HG02870 (cell line): ENCODE data around the gene ITSN2.
A peak's percentile ranks its signal among the peaks of the same experiment; 100 is the strongest.
"Not testable (repeated sequence)": the region's sequence is repeated elsewhere in the genome, so short reads cannot be mapped to it uniquely, and the experiment has no call there.

Source experiments
- ATAC-seq: cut with Tn5 transposase; IDR thresholded peaks from one replicate; pipeline ENCODE4 v1.9.1; 2021; ENCODE audit warnings: mild to moderate bottlenecking, moderate library complexity; ENCODE audit not compliant: unreplicated experiment

ITSN2 gene

GRCh38 chr2:24222946-24223345, 137.4 kb downstream of the ITSN2 start:
- ATAC-seq: no peak

DNA sequence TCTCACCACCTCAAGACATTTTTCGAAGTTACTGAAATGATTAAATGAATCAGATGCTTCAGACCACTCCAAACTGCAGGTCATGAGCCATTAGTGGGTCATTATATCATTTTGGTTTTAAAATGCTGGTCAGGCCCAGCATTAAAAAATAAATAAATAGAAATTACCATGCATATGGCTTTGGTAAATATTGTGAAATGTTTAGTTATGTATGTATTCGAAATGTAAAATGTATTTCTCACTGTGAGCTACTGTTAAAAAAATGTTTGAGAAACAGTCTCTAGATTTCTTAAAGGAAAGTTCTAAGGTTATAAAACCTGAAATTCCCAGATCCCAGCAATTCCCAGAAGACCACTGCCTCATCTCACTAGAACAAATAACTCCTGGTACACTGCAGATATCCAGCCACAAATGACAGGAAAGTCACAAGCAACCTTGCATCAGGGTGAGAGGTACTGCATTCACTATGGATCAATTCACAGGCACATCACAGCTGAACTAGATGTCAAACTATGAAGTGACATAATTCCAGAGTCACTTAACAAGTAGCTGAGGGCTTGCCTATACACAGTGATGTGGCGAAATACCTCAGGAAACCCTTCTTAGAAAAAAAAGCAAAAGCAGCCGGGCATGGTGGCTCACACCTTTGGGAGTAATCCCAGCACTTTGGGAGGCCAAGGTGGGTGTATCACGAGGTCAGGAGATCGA, 138.8 kb downstream of the ITSN2 start:
- ATAC-seq: no peak

GRCh38 chr2:24220554-24221291, 139.6 kb downstream of the ITSN2 start:
- ATAC-seq: no peak

GRCh38 chr2:24214880-24215279, 145.5 kb downstream of the ITSN2 start:
- peak; percentile 98 for ATAC-seq

DNA sequence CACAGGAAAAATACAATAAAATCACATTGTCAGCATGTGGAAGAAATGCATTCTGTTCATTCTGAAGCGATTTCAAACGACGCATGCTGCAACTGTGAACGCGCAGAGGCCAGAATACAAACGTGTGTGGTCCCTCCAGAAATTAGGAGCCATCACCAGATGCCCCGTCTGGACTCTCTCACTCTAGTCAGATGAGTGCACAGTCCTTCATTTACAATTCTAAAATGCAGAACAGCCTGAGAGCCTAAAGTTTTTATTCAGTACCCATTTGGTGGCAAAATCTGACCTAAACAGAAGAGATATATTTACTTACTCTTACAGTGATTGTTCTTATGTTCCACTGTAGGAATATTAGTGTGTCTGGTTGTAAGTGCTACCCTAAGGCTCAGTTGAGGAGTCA, 148.9 kb downstream of the ITSN2 start:
- ATAC-seq: no peak

DNA sequence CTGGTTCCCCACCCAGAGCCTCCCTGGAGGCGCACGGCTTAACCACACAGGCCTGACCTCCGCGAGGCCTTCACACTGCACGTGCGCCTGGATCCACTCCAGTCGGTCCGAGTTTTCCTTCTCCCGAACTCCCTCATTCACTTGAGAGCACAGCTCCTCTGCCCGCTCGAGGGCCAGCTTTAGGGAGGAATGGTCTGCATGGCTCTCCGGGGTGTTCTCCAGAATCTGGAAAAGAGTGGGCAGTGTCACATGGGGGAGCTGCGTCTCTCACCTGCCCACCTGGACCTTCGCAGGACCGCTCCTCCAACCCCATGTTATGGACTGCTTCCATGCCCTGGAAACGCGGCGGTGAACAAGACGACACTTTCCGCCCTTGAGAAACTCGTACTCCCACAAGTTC, 149.6 kb downstream of the ITSN2 start:
- no peak for ATAC-seq

- ATAC-seq: no peak
Measured at GRCh38 chr2:24210106-24210455, 150.3 kb downstream of the ITSN2 start.

GRCh38 chr2:24209389-24210105, 150.8 kb downstream of the ITSN2 start:
- no peak for ATAC-seq

DNA sequence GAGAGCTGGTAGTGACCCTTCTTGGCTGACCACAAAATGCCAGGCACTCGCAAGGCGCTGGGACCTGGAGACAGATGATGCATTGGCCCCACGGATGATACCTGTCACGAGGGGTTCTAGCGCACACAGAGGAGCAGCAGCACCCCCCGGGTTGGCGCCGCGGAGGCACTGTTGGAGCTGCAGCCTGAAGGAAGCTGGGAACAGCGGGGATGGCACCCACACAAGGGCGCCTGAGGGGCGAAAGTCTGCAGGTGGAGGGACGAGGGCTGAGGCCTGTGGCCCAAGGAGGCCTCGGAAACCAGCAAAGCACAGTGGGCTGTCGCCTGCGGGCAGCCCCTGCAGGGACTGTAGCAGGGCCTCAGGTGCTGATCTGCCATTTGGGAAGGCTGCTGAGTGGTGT, 151.8 kb downstream of the ITSN2 start:
- no peak for ATAC-seq

DNA sequence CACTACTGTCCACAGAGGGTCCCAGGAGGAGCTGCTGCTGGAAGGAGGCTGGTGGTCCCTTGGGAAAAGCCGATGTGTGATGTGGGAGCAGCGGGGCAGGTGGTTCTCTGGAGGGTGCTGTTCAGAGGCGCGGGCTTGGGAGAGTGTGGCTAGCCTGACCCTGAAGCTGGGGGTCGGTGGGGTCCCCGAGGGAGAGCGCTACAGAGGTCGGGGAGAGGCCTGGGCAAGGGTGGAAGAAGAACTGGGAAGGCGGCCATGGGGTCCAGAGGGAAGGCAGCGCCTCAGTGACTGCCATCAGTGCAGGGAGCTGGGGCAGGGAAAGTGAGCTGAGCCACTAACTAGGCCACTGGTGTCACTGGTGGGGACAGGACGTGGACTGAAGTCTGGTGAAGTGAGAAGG, 153.0 kb downstream of the ITSN2 start:
- no peak for ATAC-seq

- ATAC-seq: no peak
Measured at GRCh38 chr2:24206714-24207113, 153.6 kb downstream of the ITSN2 start.

- no peak for ATAC-seq
Measured at GRCh38 chr2:24206242-24206641, 154.1 kb downstream of the ITSN2 start.

GRCh38 chr2:24205131-24205530, 155.2 kb downstream of the ITSN2 start:
- ATAC-seq: no peak

GRCh38 chr2:24204505-24204904, 155.8 kb downstream of the ITSN2 start:
- no peak for ATAC-seq

GRCh38 chr2:24203787-24204150, 156.6 kb downstream of the ITSN2 start:
- no peak for ATAC-seq

GRCh38 chr2:24203029-24203786, 157.1 kb downstream of the ITSN2 start:
- no peak for ATAC-seq

- ATAC-seq: no peak
Measured at GRCh38 chr2:24200799-24201198, 159.5 kb downstream of the ITSN2 start.

DNA sequence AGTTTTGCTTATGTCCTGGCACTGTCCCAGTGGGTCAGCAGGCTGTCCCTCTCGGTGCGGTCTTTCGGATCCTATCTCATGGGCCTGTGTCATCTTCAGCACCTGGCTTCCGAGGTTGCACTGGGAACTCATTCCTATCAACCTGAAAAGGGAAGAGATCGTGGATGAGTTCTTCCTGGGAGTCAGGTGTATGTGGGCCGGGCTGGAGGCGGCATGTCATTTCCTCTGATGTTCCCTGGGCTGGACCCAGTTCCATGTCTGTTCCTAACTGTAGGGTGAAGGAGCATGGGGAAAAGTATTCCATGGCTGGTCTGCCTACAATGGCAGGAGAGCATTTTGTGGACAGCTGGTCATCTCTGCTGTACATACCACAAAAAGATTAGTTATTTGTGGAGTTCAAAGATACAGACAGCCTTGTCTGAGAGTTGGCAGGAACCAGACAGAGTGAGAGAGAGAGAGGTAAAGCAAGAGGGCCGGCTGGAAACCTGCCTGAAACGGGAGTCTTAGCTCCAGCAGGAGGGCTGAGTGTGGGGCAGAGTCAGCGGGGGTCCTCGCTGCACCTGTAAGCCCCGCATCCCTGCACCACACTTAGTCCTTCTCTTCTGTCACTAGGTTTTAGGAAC, 160.3 kb downstream of the ITSN2 start:
- ATAC-seq: no peak

DNA sequence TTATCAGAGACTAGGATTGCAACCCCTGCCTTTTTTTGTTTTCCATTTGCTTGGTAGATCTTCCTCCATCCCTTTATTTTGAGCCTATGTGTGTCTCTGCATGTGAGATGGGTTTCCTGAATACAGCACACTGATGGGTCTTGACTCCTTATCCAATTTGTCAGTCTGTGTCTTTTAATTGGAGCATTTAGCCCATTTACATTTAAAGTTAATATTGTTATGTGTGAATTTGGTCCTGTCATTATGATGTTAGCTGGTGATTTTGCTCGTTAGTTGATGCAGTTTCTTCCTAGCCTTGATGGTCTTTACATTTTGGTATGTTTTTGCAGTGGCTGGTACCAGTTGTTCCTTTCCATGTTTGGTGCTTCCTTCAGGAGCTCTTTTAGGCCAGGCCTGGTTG, 163.1 kb downstream of the ITSN2 start:
- ATAC-seq: not testable (repeated sequence)

- ATAC-seq: no peak
Measured at GRCh38 chr2:24191848-24192247, 168.5 kb downstream of the ITSN2 start.

DNA sequence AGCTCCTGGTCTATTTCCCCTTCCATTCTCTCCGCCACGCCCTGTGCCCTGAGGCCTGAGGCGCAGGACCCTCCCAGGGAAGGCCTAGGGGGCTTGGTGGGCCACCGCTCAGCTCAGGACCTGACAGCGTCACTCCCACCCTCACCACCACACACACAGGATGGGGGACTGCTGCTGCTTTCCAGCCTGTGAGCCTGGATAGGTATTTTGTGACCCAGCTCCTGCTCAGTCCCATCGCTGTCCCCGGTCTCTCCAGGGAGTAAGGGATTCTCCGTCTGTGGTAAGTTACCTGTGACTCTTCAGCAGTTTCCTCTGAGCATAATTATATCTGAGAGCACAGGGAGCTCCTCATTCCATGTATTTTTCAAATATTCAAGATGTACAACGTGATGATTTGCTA, 169.2 kb downstream of the ITSN2 start:
- no peak for ATAC-seq
